ENCODE results near the gene PARD6B.

- TF ChIP-seq ATF6 (CRISPR knock-in tag; IDR thresholded peaks at IDR 0.05) (no peak), USF2 (CRISPR knock-in tag; IDR thresholded peaks at IDR 0.05) (no peak), NR1H2 (CRISPR knock-in tag; IDR thresholded peaks at IDR 0.05) (no peak), RELA (CRISPR knock-in tag; IDR thresholded peaks at IDR 0.05; ENCODE audit: borderline replicate concordance) (no peak), ZNF671 (CRISPR knock-in tag; IDR thresholded peaks at IDR 0.05) (no peak), CTCF (IDR thresholded peaks at IDR 0.05) (no peak), ATF3 (CRISPR knock-in tag; conservative IDR thresholded peaks at IDR 0.05) (no peak), CREB1 (CRISPR knock-in tag; IDR thresholded peaks at IDR 0.05) (no peak), ETV6 (CRISPR knock-in tag; IDR thresholded peaks at IDR 0.05) (no peak), ZNF219 (CRISPR knock-in tag; IDR thresholded peaks at IDR 0.05; ENCODE audit: borderline replicate concordance) (no peak), USF1 (CRISPR knock-in tag; IDR thresholded peaks at IDR 0.05) (no peak)
These were observed 26.4 kb upstream of the PARD6B start for GRCh38 chr20:50704971-50705370.
